Ovary (tissue), 9 donors: Measurements from ENCODE around the gene TESK2. TPM values are rescaled to one million over a fixed set of nuclear protein-coding genes. Genes with fewer than 3 reads are reported as not detected.
"Not testable (repeated sequence)": the region's sequence is repeated elsewhere in the genome, so short reads cannot be mapped to it uniquely, and the experiment has no call there.

Source experiments
- DNase-seq, 5 donors: peaks; one replicate each; pipeline ENCODE4 v3.0.0-alpha.2; 2019 to 2020
- H3K27ac ChIP-seq, 2 donors: fragments of 200-600 bp; one replicate each; pipeline versions ENCODE4 v1.5.1 to v1.8.0; 2019 to 2022
- H3K27me3 ChIP-seq: fragments of 200-600 bp; one replicate; pipeline ENCODE4 v1.8.0; 2022
- H3K36me3 ChIP-seq: fragments of 200-600 bp; sonication (generic); one replicate; pipeline ENCODE4 v1.5.1; 2019
- H3K4me1 ChIP-seq: one replicate; pipeline ENCODE4 v1.8.1; 2013; ENCODE audit warnings: mild to moderate bottlenecking, moderate library complexity; ENCODE audit not compliant: insufficient read depth
- H3K4me3 ChIP-seq: fragments of 200-600 bp; sonication (generic); one replicate; pipeline ENCODE4 v1.5.1; 2017
- H3K9me3 ChIP-seq, 2 donors: fragments of 200-600 bp in 1 of 2; sonication (generic) in 1 of 2; one replicate each; pipeline versions ENCODE4 v1.5.1 to v1.8.1; 2013 to 2019; ENCODE audit warnings: mild to moderate bottlenecking in 1 of 2, moderate library complexity in 1 of 2
- CTCF ChIP-seq, 3 donors: fragments of 450-650 bp in 2 of 3; fragments of 200-600 bp in 1 of 3; IDR thresholded peaks; one replicate each; pipeline versions ENCODE4 v1.5.1 to v1.8.0; 2016 to 2022; ENCODE audit warnings: antibody characterized with exemption in 3 of 3, mild to moderate bottlenecking in 1 of 3
- EP300 ChIP-seq: sonication (generic); formaldehyde crosslinking; IDR thresholded peaks from one replicate; pipeline ENCODE4 v1.6.1; 2017; ENCODE audit warnings: antibody characterized with exemption
- POLR2A ChIP-seq: fragments of 450-650 bp; IDR thresholded peaks from one replicate; pipeline ENCODE4 v1.6.1; 2017; ENCODE audit warnings: antibody characterized with exemption, mild to moderate bottlenecking, moderate library complexity
- WGBS, 3 donors: extraction: QIAGEN DNeasy Blood & Tissue Kit in 1 of 3; methylation state at CpG; one replicate each; pipeline versions ENCODE4 v1.1.5 to v1.1.7; 2013 to 2017; 5-methylcytosine and 5-hydroxymethylcytosine counted together
- intact Hi-C, 4 donors: fragments of 100-400 bp; cut with DNase I; formaldehyde crosslinking; loops; one replicate each; pipeline versions ENCODE4 v1.11.0 to v1.15.1; 2022 to 2023
- polyA plus RNA-seq, 2 donors: library from polyadenylated mRNA; stranded (reverse); fragments of 200-250 nt in 1 of 2; fragments of 350-450 nt in 1 of 2; fragmentation: Illumina TruSeq in 1 of 2; extraction: RNeasy Lipid Tissue Mini Kit (QIAGEN cat#74804) in 1 of 2; gene quantifications; one replicate each; pipeline ENCODE4 v1.2.3, GENCODE V29; 2013 to 2014
- total RNA-seq, 7 donors: library from RNA; depleted of rRNA in 2 of 7; stranded (reverse); fragments of >200 nt in 2 of 7; fragmentation: NEBNext Ultra II Directional in 3 of 7; extraction: Animal tissue kit (Norgen Biotek cat#: 25700) in 3 of 7; gene quantifications; one replicate each; pipeline versions ENCODE4 v1.1.0 to v1.2.4, GENCODE V29; 2016 to 2023
- donor health status: DM: no; HTN: no; CAD: no; lungs with moderate emphysema.
- donor health status: DM: no; HTN: no; CAD: no.
- donor health status: Bipolar disorder and iron deficiency.
- donor health status: DM: yes; HTN: yes; CAD: no.
- donor health status: DM: no; HTN: no; CAD: no.
- donor health status: DM: yes; HTN: yes; CAD: no.

TESK2 gene
- total and polyA plus RNA-seq, 9 donors: 6.7 to 12.5 (median 9.7) TPM

DNA sequence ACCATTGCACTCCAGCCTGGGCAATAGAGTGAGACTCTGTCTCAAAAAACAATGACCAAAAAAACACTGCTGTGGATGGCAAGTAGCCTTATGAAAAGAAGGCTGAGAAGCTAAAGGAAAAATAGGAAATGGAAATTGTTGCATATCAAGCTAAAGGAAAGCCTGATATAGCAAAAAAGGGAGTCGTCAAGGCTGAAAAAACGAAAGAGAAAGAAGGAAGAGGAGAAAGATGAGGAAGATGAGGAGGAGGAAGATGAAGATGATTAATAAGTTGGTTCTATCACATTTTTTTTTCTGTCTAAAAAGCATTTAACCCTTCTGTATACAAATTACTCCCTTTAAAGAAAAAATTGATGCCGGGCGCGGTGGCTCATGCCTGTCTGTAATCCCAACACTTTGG, 40.9 kb upstream of the TESK2 start:
- WGBS, 3 donors: 74 to 81% (median 78%) methylated on average over 5 of the region's 5 CpGs
- Histone ChIP-seq H3K27ac (no peak overlapping the region), H3K27me3 (no peaks in the 10 kb centered on the region), H3K36me3 (no peaks in the 10 kb centered on the region), H3K4me1 (no peaks in the 10 kb centered on the region), H3K4me3 (no peak overlapping the region), H3K9me3 (no peaks in the 10 kb centered on the region)
- intact Hi-C loops: no loop called here
- no peak for TF ChIP-seq POLR2A
- TF ChIP-seq EP300: no peak
- TF ChIP-seq CTCF (IDR thresholded peaks at IDR 0.05): no peak
- no peak for DNase-seq

DNA sequence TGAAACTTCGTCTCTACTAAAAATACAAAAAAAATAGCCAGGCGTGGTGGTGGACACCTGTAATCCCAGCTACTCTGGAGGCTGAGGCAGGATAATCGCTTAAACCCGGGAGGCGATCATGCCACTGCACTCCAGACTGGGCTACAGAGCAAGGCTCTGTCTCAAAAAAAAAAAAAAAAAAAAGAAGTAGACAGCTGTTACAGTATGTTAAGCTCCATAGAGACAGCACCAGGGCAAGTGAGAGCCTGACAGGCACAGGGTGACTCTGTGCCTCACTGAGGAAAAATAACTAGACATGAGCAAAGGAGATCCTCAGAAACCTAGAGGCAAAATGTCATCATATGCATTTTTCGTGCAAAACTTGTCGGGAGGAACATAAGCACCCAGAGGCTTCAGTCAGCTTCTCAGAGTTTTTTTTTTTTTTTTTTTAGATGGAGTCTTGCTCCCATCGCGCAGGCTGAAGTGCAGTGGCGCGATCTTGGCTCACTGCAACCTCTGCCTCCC, 39.7 kb upstream of the TESK2 start:
- H3K9me3 ChIP-seq: no peaks in the 10 kb centered on the region
- H3K4me3 ChIP-seq: no peak overlapping the region
- no peaks in the 10 kb centered on the region for H3K27me3 ChIP-seq
- TF ChIP-seq EP300 (no peak), CTCF (IDR thresholded peaks at IDR 0.05) (no peak), POLR2A (no peak)
- no peak overlapping the region for H3K27ac ChIP-seq
- DNase-seq: no peak
- H3K36me3 ChIP-seq: no peaks in the 10 kb centered on the region
- intact Hi-C loops: no loop called here
- 96 to 97% (median 97%) methylated on average over 11 of the region's 11 CpGs for WGBS, 3 donors
- no peaks in the 10 kb centered on the region for H3K4me1 ChIP-seq

- Histone ChIP-seq H3K4me3 (no peak overlapping the region), H3K27ac (no peak overlapping the region), H3K9me3 (no peaks in the 10 kb centered on the region), H3K4me1 (no peaks in the 10 kb centered on the region), H3K27me3 (no peaks in the 10 kb centered on the region), H3K36me3 (no peaks in the 10 kb centered on the region)
- intact Hi-C loops: no loop called here
- TF ChIP-seq CTCF (IDR thresholded peaks at IDR 0.05): no peak
- no peak for TF ChIP-seq POLR2A
- TF ChIP-seq EP300: no peak
- no peak for DNase-seq
- WGBS, 3 donors: 92 to 94% (median 93%) methylated on average over 1 of the region's 1 CpG
Measured at GRCh38 chr1:45526135-45526644, 35.2 kb upstream of the TESK2 start.

DNA sequence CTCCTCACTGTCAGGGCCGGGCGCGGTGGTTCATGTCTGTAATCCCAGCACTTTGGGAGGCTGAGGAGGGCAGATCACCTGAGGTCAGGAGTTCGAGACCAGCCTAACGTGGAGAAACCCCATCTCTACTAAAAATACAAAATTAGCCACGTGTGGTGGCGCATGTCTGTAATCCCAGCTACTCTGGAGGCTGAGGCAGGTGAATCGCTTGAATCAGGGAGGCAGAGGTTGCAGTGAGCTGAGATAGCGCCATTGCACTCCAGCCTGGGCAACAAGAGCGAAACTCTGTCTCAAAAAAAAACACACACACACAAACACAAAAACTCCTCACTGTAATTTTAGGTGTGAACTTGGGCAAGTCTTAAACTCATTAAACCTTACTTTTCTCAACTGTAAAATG, 33.0 kb upstream of the TESK2 start:
- intact Hi-C loops: loop anchor here in 1 of 4 donors (5.0 kb wide), 1 partner anchor 43 kb away; no protein-coding TSS in a partner anchor
- 85 to 92% (median 87%) methylated on average over 10 of the region's 10 CpGs for WGBS, 3 donors

DNA sequence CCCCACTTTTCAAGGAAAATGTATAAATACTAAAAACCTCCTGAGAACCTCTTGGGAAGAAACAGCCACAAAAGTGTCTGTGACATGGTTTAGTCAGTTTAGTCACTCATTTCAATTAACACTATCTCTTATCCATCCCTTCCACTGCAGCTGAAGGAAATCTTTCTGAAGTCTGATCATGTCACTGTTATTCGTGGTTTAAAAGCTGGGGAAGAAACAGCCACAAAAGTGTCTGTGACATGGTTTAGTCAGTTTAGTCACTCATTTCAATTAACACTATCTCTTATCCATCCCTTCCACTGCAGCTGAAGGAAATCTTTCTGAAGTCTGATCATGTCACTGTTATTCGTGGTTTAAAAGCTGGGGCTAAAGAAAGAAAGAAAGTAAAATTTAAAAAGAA, 32.6 kb upstream of the TESK2 start:
- H3K4me3 ChIP-seq, DNase-seq, H3K27me3 ChIP-seq, H3K9me3 ChIP-seq, H3K36me3 ChIP-seq, H3K4me1 ChIP-seq, H3K27ac ChIP-seq: not testable (repeated sequence)
- 75 to 87% (median 84%) methylated on average over 2 of the region's 2 CpGs for WGBS, 3 donors
- intact Hi-C loops: loop anchor here in 1 of 4 donors (5.0 kb wide), 1 partner anchor 44 kb away; no protein-coding TSS in a partner anchor

More for the DNA sequence above, 33.0 kb upstream of the TESK2 start:
- H3K27ac ChIP-seq, H3K27me3 ChIP-seq, DNase-seq, H3K4me1 ChIP-seq, H3K4me3 ChIP-seq, H3K36me3 ChIP-seq, H3K9me3 ChIP-seq: not testable (repeated sequence)
